B cell (primary cell): ENCODE results near the gene TBCD. TPM values are rescaled to one million over a fixed set of nuclear protein-coding genes. Genes with fewer than 3 reads are reported as not detected.

Source experiments
- ATAC-seq: fragments of 200-7000 bp; cut with Tn5 transposase; one replicate; pipeline ENCODE4 v1.10.0; 2021; ENCODE audit warnings: low read depth, mild to moderate bottlenecking, moderate number of reproducible peaks, moderate library complexity
- CTCF ChIA-PET: fragments of 350-600 bp; sonication (Branson Sonifier 250); formaldehyde crosslinking; loops from one replicate; lab custom pipeline; 2021; ENCODE audit warnings: antibody characterized with exemption, inconsistent platforms; lab: Charles Lee
- POLR2A ChIA-PET: fragments of 350-600 bp; sonication (Branson Sonifier 250); formaldehyde crosslinking; loops from one replicate; lab custom pipeline; 2021; ENCODE audit warnings: antibody characterized with exemption; lab: Charles Lee
- DNase-seq: peaks from one replicate; pipeline ENCODE4 v3.0.0; 2013
- H2AFZ ChIP-seq: 2 replicates; pipeline ENCODE4 v1.6.1; 2012; ENCODE audit warnings: mild to moderate bottlenecking, low read depth, low read length; ENCODE audit not compliant: insufficient read depth, poor library complexity, severe bottlenecking
- H3K27ac ChIP-seq, 2 donors: 1 replicate in 1 of 2; 2 replicates in 1 of 2; pipeline ENCODE4 v1.5.1; 2012 to 2013; ENCODE audit warnings: low read length in 2 of 2, mild to moderate bottlenecking in 2 of 2, moderate library complexity in 1 of 2
- H3K27me3 ChIP-seq, 4 experiments: fragments of 200-600 bp in 1 of 4; sonication (generic) in 1 of 4; replicated peaks in 1 of 4; 1 replicate in 2 of 4; 2 replicates in 2 of 4; pipeline versions ENCODE4 v1.6.1 to v1.7.0; 2013 to 2016; ENCODE audit warnings: low read length in 3 of 4, mild to moderate bottlenecking in 2 of 4, mixed read lengths in 1 of 4, moderate library complexity in 1 of 4; ENCODE audit not compliant: insufficient read depth in 4 of 4, control insufficient read depth in 3 of 4; ENCODE audit errors: control extremely low read depth in 1 of 4
- H3K36me3 ChIP-seq, 2 experiments: replicated peaks in 1 of 2; 1 replicate in 1 of 2; 2 replicates in 1 of 2; pipeline versions ENCODE4 v1.6.1 to v1.7.1; 2013; ENCODE audit warnings: low read length in 1 of 2; ENCODE audit not compliant: insufficient read depth in 2 of 2, control insufficient read depth in 1 of 2; ENCODE audit errors: control extremely low read depth in 1 of 2, extremely low read depth in 1 of 2
- H3K4me1 ChIP-seq, 2 donors: fragments of 200-600 bp in 1 of 2; sonication (generic) in 1 of 2; 1 replicate in 1 of 2; 2 replicates in 1 of 2; pipeline versions ENCODE4 v1.5.1 to v1.6.1; 2013 to 2017; ENCODE audit warnings: low read length in 2 of 2; ENCODE audit not compliant: control insufficient read depth in 2 of 2, insufficient read depth in 2 of 2
- H3K4me2 ChIP-seq: replicated peaks from 2 replicates; pipeline ENCODE3; 2012; ENCODE audit warnings: mild to moderate bottlenecking, low read depth, low read length; ENCODE audit not compliant: poor library complexity, severe bottlenecking
- H3K4me3 ChIP-seq, 5 experiments: fragments of 200-600 bp in 1 of 5; sonication (generic) in 1 of 5; 1 replicate in 3 of 5; 2 replicates in 2 of 5; pipeline versions ENCODE4 v1.5.1 to v1.7.0; 2011 to 2016; ENCODE audit warnings: low read length in 4 of 5, mild to moderate bottlenecking in 4 of 5, low read depth in 2 of 5, control low read depth in 1 of 5, moderate library complexity in 1 of 5; ENCODE audit not compliant: insufficient read depth in 1 of 5; ENCODE audit errors: control extremely low read depth in 1 of 5, extremely low read depth in 1 of 5
- H3K79me2 ChIP-seq: fragments of 200-600 bp; sonication (generic); one replicate; pipeline ENCODE4 v1.6.0; 2016; ENCODE audit warnings: low read length; ENCODE audit not compliant: control insufficient read depth, insufficient read depth
- H3K9ac ChIP-seq: fragments of 200-600 bp; sonication (generic); 2 replicates; pipeline ENCODE4 v1.6.1; 2017; ENCODE audit warnings: mild to moderate bottlenecking, low read length, moderate library complexity
- H3K9me3 ChIP-seq, 3 donors: one replicate each; pipeline versions ENCODE4 v1.6.1 to v1.7.1; 2013; ENCODE audit warnings: low read length in 2 of 3; ENCODE audit not compliant: control insufficient read depth in 2 of 3, insufficient read depth in 1 of 3; ENCODE audit errors: control extremely low read depth in 1 of 3
- H4K20me1 ChIP-seq: 2 replicates; pipeline ENCODE4 v1.6.0; 2012; ENCODE audit warnings: mild to moderate bottlenecking, low read length; ENCODE audit not compliant: insufficient read depth, control insufficient read depth, poor library complexity, severe bottlenecking
- H3K27ac Mint-ChIP-seq: one replicate; pipeline ENCODE4 v1.8.0; 2021; ENCODE audit warnings: mixed read lengths
- H3K27me3 Mint-ChIP-seq: one replicate; pipeline ENCODE4 v1.8.0; 2021; ENCODE audit warnings: mixed read lengths
- H3K4me1 Mint-ChIP-seq: one replicate; pipeline ENCODE4 v1.8.0; 2021; ENCODE audit warnings: mixed read lengths
- H3K4me3 Mint-ChIP-seq: one replicate; pipeline ENCODE4 v1.8.0; 2021; ENCODE audit warnings: mixed read lengths
- H3K9me3 Mint-ChIP-seq: one replicate; pipeline ENCODE4 v1.8.0; 2022; ENCODE audit warnings: mixed read lengths; ENCODE audit not compliant: insufficient read depth
- CTCF ChIP-seq: fragments of 200-600 bp; IDR thresholded peaks from one replicate; pipeline ENCODE4 v1.8.0; 2022; ENCODE audit warnings: antibody characterized with exemption, mild to moderate bottlenecking
- EZH2 ChIP-seq: IDR thresholded peaks from 2 replicates; pipeline ENCODE4 v1.6.1; 2012; ENCODE audit warnings: borderline replicate concordance, low read depth, mild to moderate bottlenecking, moderate library complexity, low read length; ENCODE audit not compliant: insufficient read depth, poor library complexity, severe bottlenecking
- WGBS: methylation state at CpG from one replicate; pipeline ENCODE4 v1.1.5; 2013; ENCODE audit warnings: missing lambda C conversion rate; ENCODE audit not compliant: insufficient coverage; 5-methylcytosine and 5-hydroxymethylcytosine counted together
- intact Hi-C: fragments of 100-400 bp; cut with micrococcal nuclease; formaldehyde crosslinking; loops from one replicate; pipeline ENCODE4 v1.10.0; 2022
- polyA plus RNA-seq: library from polyadenylated mRNA; depleted of rRNA; stranded (reverse); fragments of >200 nt; gene quantifications from 2 replicates; pipeline ENCODE4 v1.2.3, GENCODE V29; 2012
- total RNA-seq, 2 donors: library from RNA; stranded (reverse); fragments of 120-200 nt in 1 of 2; gene quantifications; 1 replicate in 1 of 2; 2 replicates in 1 of 2; pipeline versions ENCODE4 v1.2.3 to v1.2.4, GENCODE V29; 2013 to 2022

Gene TBCD
- total and polyA plus RNA-seq, 2 donors (not counting 1 experiment from before 2014, with no cell fraction given), result 60.8 to 101 TPM

GRCh38 chr17:82862191-82862590 is 110.3 kb downstream of the TBCD start:
- no peak overlapping the region for H3K27ac ChIP-seq
- CTCF ChIA-PET, result interaction anchor here (1.0 to 4.5 kb wide), 4 partner anchors 14 to 81 kb away, joined by 3 to 35 read pairs (median 11); no protein-coding TSS in a partner anchor
- no peak overlapping the region for H3K27ac Mint-ChIP-seq

More at GRCh38 chr17:82862191-82862590, 110.3 kb downstream of the TBCD start:
- intact Hi-C loops, result no loop called here
- no peaks in the 10 kb centered on the region for H3K9me3 ChIP-seq
- Mint-ChIP-seq H3K27me3 (peaks cover 4% of the 10 kb centered on the region), H3K4me3 (no peak overlapping the region), H3K9me3 (no peaks in the 10 kb centered on the region), H3K4me1 (peaks cover 69% of the 10 kb centered on the region)
- peaks cover 0 to 11% (median 0%) of the 10 kb centered on the region in 4 experiments for H3K27me3 ChIP-seq
- H2AFZ ChIP-seq, result no peak overlapping the region
- no peak for TF ChIP-seq CTCF
- TF ChIP-seq EZH2, result no peak
- no peak overlapping the region for H3K4me3 ChIP-seq
- no peak overlapping the region for H3K4me2 ChIP-seq
- POLR2A ChIA-PET, result no interaction called here
- DNase-seq, result no peak
- H3K36me3 ChIP-seq, result no peaks in the 10 kb centered on the region
- no peak for ATAC-seq
- H3K9ac ChIP-seq, result no peak overlapping the region
- H4K20me1 ChIP-seq, result peaks cover 63% of the 10 kb centered on the region
- WGBS, result 82% methylated on average over 4 of the region's 8 CpGs
- peaks cover 11% of the 10 kb centered on the region for H3K79me2 ChIP-seq
- peaks cover 69 to 77% of the 10 kb centered on the region in 2 donors for H3K4me1 ChIP-seq
